Colonic mucosa (tissue), 4 donors: ENCODE data around the gene FMNL2. TPM values are rescaled to one million over a fixed set of nuclear protein-coding genes. Genes with fewer than 3 reads are reported as not detected.

ENCODE experiments used
- DNase-seq: peaks from one replicate; pipeline ENCODE4 v3.0.0-alpha.2; 2020
- H3K27ac ChIP-seq: fragments of 200-600 bp; one replicate; pipeline ENCODE4 v1.8.0; 2021
- H3K27me3 ChIP-seq: fragments of 200-600 bp; one replicate; pipeline ENCODE4 v1.8.0; 2021
- H3K36me3 ChIP-seq: fragments of 200-600 bp; one replicate; pipeline ENCODE4 v1.8.0; 2021
- H3K4me1 ChIP-seq: fragments of 200-600 bp; one replicate; pipeline ENCODE4 v1.8.0; 2021; ENCODE audit warnings: mild to moderate bottlenecking
- H3K4me3 ChIP-seq: fragments of 200-600 bp; one replicate; pipeline ENCODE4 v1.8.0; 2021
- H3K9ac ChIP-seq, 2 donors: one replicate each; pipeline ENCODE4 v1.7.0; 2013; ENCODE audit warnings: control low read depth in 2 of 2, low read depth in 2 of 2, low read length in 2 of 2
- H3K9me3 ChIP-seq: fragments of 200-600 bp; one replicate; pipeline ENCODE4 v1.8.0; 2021
- intact Hi-C: fragments of 100-400 bp; cut with DNase I; formaldehyde crosslinking; loops from one replicate; pipeline ENCODE4 v1.14.1; 2022
- total RNA-seq, 2 donors: library from RNA; stranded (reverse); fragmentation: NEBNext Ultra II Directional in 1 of 2; extraction: Animal tissue kit (Norgen Biotek cat#: 25700) in 1 of 2; gene quantifications; one replicate each; pipeline ENCODE4 v1.2.1, GENCODE V29; 2021
- TF ChIP-seq, protein P1 (sequence below): fragments of 200-600 bp; IDR thresholded peaks from one replicate; pipeline ENCODE4 v1.8.0; 2022; ENCODE audit warnings: antibody characterized with exemption, mild to moderate bottlenecking
- donor health status: healthy.
- donor health status: DM: no; HTN: no; CAD: no.
- donor health status: DM: no; HTN: no; CAD: no.

The FMNL2 gene
- total RNA-seq, 2 donors from 2014 or later = 10.6 to 17.5 TPM

DNA sequence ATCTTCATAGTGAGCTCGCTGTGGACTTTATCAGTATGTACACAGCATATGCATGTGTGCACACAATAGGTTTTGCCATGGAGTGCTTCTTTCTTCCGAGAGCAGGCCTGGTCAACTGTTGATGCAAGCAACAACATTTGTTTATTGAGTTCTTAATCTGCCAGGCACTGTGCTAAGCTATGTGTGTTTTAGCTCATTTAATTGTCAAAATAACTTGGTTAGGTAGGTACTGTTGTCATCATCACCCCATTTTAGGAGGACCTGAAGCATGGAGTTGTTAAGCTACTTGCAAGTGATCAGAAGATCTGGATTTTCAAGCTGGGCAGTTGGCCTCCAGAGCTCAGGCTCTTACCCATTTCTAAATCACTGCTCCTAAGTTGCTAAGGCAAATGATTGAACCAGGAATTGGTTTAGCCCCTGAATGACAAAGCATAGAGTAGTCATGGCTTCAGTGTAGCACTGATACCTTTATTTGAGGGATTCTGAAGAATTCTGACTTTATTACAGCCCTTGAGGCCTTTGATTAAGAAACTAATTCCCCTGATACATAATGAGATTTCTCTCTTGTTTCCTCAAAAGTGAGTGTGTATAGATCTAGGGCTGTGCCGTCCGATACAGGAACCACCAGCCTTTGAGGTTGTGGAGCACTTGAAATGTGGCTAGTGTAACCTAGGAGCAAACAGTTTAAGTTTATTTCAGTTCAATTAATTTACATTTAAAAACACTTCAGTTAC lies 132.9 kb downstream of the FMNL2 start:
- TF ChIP-seq, protein P1, sequence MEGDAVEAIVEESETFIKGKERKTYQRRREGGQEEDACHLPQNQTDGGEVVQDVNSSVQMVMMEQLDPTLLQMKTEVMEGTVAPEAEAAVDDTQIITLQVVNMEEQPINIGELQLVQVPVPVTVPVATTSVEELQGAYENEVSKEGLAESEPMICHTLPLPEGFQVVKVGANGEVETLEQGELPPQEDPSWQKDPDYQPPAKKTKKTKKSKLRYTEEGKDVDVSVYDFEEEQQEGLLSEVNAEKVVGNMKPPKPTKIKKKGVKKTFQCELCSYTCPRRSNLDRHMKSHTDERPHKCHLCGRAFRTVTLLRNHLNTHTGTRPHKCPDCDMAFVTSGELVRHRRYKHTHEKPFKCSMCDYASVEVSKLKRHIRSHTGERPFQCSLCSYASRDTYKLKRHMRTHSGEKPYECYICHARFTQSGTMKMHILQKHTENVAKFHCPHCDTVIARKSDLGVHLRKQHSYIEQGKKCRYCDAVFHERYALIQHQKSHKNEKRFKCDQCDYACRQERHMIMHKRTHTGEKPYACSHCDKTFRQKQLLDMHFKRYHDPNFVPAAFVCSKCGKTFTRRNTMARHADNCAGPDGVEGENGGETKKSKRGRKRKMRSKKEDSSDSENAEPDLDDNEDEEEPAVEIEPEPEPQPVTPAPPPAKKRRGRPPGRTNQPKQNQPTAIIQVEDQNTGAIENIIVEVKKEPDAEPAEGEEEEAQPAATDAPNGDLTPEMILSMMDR = no peak
- intact Hi-C loops = no loop called here
- Histone ChIP-seq H3K4me3 (no peak overlapping the region), H3K9ac (no peak overlapping the region), H3K27ac (no peak overlapping the region), H3K36me3 (no peaks in the 10 kb centered on the region), H3K27me3 (no peaks in the 10 kb centered on the region), H3K9me3 (no peaks in the 10 kb centered on the region), H3K4me1 (peaks cover 4% of the 10 kb centered on the region)
- no peak for DNase-seq

DNA sequence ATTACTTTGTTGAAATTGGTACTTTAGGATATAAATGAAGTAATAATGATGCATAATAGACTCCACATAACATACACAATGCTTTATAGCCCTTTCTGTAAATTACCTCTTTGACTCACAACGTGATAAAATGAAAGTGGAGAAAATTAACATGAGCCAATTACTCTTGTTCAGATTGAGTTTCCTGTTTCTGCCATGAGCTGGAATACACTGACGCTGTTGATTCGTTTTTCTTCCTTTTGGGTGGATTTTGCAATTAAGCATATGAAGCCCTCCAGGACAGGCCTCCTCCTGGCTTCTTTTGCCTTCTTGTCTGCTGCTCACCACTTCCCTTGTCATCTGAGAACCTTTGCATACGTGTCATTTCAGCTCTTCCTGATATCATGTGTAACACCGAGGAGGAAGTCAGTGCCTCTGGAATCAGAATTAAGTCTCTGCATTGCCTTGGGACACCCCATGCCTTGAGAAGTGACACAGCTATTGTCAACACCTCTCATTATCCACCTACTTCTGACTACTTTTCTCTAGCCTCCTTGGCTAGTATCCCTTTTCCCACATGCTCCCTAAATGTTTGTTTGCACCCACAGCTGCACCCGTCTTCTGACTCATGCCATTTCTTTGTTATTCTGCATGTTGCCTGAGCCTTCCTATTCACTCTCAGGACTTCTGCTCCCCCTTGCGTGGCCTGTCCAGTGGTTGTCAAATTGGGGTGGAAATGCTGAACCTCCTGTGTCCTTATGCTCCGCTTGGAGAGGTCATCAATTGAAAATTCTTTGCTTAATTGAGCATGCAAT lies 134.1 kb downstream of the FMNL2 start:
- Histone ChIP-seq H3K27me3 (no peaks in the 10 kb centered on the region), H3K9me3 (no peaks in the 10 kb centered on the region), H3K9ac (peak overlapping the region in 1 of 2 donors; percentile 43), H3K4me3 (no peak overlapping the region), H3K27ac (peak overlapping the region; percentile 82), H3K36me3 (no peaks in the 10 kb centered on the region), H3K4me1 (peaks cover 4% of the 10 kb centered on the region)
- peak; percentile 46 for DNase-seq
- TF ChIP-seq, protein P1 = no peak
- intact Hi-C loops = no loop called here

DNA sequence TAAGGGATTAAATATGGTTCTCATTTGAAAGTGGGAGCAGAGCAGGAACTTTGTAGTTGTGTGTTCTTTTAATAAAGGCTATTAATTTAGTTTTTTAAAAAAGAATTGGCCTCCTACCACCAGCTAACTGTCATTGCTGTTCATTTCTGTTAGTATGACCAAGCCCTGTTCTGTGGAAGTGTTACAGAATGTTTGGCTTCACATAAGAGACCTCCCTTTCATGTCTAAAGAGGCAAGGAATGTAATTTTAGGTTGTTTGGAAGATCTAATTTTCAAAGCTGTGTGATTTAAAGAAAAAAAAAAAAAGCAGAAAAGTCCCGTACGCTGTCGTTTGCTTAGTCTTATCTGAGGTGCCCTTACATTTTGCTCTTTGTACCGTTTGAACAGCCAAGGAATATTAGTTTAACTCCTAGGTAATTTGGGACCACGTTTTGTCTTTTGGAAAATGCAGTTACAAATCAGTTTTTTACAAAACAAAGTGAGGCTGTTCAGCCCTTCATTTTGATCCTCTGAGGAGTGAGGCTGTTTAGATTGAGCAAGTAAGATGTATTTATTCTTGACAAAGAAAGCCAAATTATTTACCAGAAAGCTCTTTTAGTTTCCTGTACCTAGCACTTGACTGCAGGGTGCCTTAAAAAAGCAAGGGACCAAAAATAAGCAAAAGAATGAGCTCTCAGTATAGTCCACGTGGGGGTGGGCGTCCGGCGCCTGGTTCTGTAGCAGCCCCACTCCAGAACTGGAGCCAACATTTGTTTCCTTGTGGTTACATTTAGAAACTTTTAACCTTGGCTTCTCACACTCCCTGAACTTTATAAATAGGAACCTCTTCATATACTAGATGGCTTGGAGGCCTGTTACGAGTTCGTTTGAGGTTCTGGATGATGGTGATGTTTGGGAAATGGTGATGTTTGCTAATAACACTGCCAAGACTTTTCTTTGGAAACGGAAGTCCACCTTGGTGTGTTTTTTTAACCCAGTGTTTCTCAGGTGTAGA lies 136.2 kb downstream of the FMNL2 start:
- Histone ChIP-seq H3K4me3 (no peak overlapping the region), H3K27me3 (no peaks in the 10 kb centered on the region), H3K9me3 (no peaks in the 10 kb centered on the region), H3K4me1 (peaks cover 4% of the 10 kb centered on the region), H3K27ac (no peak overlapping the region), H3K9ac (no peak overlapping the region), H3K36me3 (no peaks in the 10 kb centered on the region)
- intact Hi-C loops = no loop called here
- TF ChIP-seq, protein P1 = no peak
- DNase-seq = no peak

DNA sequence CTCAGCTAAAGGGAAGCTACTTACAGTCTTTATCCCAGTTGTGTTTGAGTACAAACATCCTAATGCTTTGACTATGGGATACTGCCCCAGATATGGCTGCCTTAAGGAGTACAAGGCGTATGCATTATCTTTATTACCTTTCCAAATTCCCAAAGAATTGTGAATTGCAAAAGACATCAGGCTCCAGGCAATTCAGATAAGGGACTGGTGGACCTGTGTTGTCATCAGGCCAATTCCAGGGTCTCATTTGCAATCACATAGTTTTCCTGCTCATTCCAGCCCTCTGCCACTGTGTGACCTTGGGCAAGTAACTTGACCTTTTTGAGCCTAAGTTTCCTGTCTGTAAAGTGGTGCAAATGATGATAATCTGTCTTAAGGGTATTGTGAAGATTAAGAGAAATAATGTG lies 137.5 kb downstream of the FMNL2 start:
- no peaks in the 10 kb centered on the region for H3K27me3 ChIP-seq
- H3K27ac ChIP-seq = no peak overlapping the region
- peaks cover 4% of the 10 kb centered on the region for H3K4me1 ChIP-seq

More for the DNA sequence above, 137.5 kb downstream of the FMNL2 start:
- Histone ChIP-seq H3K4me3 (no peak overlapping the region), H3K9ac (no peak overlapping the region), H3K36me3 (no peaks in the 10 kb centered on the region), H3K9me3 (no peaks in the 10 kb centered on the region)
- intact Hi-C loops = no loop called here
- DNase-seq = no peak
- TF ChIP-seq, protein P1 = no peak
